H1 (cell line): ENCODE data around the gene RETREG1. TPM values are rescaled to one million over a fixed set of nuclear protein-coding genes. Genes with fewer than 3 reads are reported as not detected.

Experiments
- E2F6 ChIP-seq: IDR thresholded peaks from 2 replicates; pipeline ENCODE4 v1.6.1; 2012; ENCODE audit warnings: inconsistent platforms
- EGR1 ChIP-seq: IDR thresholded peaks from 2 replicates; pipeline ENCODE4 v1.6.1; 2011; ENCODE audit warnings: low read depth, low read length, borderline replicate concordance
- PHF8 ChIP-seq: fragments of 200-600 bp; sonication (generic); conservative IDR thresholded peaks from 2 replicates; pipeline ENCODE4 v1.7.1; 2012; ENCODE audit warnings: low read depth, mild to moderate bottlenecking, inconsistent platforms, low read length, moderate library complexity
- POLR2AphosphoS5 ChIP-seq: IDR thresholded peaks from 2 replicates; pipeline ENCODE4 v1.6.1; 2011; ENCODE audit warnings: low read depth, low read length
- SIN3A ChIP-seq, 2 experiments: IDR thresholded peaks in 1 of 2; conservative IDR thresholded peaks in 1 of 2; 2 replicates each; pipeline ENCODE4 v1.6.1; 2011 to 2012; ENCODE audit warnings: low read length in 2 of 2, improper control_type of control experiment in 1 of 2, low read depth in 1 of 2, mild to moderate bottlenecking in 1 of 2
- SIRT6 ChIP-seq: IDR thresholded peaks from one replicate; pipeline ENCODE4 v1.7.1; 2012; ENCODE audit warnings: low read length, inconsistent platforms
- polyA plus RNA-seq, 7 experiments: library from polyadenylated mRNA; depleted of rRNA in 3 of 7; stranded (reverse) in 5 of 7; unstranded in 2 of 7; fragments of >200 nt in 5 of 7; fragments of 200-250 nt in 2 of 7; gene quantifications; 1 replicate in 5 of 7; 2 replicates in 1 of 7; 4 replicates in 1 of 7; pipeline versions ENCODE4 v1.2.1 to v1.2.3, GENCODE V29; 2011 to 2013; ENCODE audit warnings: missing spikeins in 2 of 7, mixed read lengths in 2 of 7
- total RNA-seq: library from RNA; stranded (reverse); fragmentation: NEBNext Ultra II Directional; extraction: Animal tissue kit (Norgen Biotek cat#: 25700); gene quantifications from 2 replicates; pipeline ENCODE4 v1.2.1, GENCODE V29; 2021
- TF ChIP-seq, protein P1 (sequence below): fragments of 300-600 bp; sonication (generic); IDR thresholded peaks from 2 replicates; pipeline ENCODE4 v1.7.1; 2012; ENCODE audit warnings: low read length, moderate library complexity, mild to moderate bottlenecking, inconsistent platforms; ENCODE audit not compliant: insufficient replicate concordance

RETREG1 gene
- total and polyA plus RNA-seq, 2 of the 8 experiments (the other 6 are each of a cell fraction or from before 2014, with no cell fraction given): 0.62 to 1.9 TPM

- TF ChIP-seq, protein P1, sequence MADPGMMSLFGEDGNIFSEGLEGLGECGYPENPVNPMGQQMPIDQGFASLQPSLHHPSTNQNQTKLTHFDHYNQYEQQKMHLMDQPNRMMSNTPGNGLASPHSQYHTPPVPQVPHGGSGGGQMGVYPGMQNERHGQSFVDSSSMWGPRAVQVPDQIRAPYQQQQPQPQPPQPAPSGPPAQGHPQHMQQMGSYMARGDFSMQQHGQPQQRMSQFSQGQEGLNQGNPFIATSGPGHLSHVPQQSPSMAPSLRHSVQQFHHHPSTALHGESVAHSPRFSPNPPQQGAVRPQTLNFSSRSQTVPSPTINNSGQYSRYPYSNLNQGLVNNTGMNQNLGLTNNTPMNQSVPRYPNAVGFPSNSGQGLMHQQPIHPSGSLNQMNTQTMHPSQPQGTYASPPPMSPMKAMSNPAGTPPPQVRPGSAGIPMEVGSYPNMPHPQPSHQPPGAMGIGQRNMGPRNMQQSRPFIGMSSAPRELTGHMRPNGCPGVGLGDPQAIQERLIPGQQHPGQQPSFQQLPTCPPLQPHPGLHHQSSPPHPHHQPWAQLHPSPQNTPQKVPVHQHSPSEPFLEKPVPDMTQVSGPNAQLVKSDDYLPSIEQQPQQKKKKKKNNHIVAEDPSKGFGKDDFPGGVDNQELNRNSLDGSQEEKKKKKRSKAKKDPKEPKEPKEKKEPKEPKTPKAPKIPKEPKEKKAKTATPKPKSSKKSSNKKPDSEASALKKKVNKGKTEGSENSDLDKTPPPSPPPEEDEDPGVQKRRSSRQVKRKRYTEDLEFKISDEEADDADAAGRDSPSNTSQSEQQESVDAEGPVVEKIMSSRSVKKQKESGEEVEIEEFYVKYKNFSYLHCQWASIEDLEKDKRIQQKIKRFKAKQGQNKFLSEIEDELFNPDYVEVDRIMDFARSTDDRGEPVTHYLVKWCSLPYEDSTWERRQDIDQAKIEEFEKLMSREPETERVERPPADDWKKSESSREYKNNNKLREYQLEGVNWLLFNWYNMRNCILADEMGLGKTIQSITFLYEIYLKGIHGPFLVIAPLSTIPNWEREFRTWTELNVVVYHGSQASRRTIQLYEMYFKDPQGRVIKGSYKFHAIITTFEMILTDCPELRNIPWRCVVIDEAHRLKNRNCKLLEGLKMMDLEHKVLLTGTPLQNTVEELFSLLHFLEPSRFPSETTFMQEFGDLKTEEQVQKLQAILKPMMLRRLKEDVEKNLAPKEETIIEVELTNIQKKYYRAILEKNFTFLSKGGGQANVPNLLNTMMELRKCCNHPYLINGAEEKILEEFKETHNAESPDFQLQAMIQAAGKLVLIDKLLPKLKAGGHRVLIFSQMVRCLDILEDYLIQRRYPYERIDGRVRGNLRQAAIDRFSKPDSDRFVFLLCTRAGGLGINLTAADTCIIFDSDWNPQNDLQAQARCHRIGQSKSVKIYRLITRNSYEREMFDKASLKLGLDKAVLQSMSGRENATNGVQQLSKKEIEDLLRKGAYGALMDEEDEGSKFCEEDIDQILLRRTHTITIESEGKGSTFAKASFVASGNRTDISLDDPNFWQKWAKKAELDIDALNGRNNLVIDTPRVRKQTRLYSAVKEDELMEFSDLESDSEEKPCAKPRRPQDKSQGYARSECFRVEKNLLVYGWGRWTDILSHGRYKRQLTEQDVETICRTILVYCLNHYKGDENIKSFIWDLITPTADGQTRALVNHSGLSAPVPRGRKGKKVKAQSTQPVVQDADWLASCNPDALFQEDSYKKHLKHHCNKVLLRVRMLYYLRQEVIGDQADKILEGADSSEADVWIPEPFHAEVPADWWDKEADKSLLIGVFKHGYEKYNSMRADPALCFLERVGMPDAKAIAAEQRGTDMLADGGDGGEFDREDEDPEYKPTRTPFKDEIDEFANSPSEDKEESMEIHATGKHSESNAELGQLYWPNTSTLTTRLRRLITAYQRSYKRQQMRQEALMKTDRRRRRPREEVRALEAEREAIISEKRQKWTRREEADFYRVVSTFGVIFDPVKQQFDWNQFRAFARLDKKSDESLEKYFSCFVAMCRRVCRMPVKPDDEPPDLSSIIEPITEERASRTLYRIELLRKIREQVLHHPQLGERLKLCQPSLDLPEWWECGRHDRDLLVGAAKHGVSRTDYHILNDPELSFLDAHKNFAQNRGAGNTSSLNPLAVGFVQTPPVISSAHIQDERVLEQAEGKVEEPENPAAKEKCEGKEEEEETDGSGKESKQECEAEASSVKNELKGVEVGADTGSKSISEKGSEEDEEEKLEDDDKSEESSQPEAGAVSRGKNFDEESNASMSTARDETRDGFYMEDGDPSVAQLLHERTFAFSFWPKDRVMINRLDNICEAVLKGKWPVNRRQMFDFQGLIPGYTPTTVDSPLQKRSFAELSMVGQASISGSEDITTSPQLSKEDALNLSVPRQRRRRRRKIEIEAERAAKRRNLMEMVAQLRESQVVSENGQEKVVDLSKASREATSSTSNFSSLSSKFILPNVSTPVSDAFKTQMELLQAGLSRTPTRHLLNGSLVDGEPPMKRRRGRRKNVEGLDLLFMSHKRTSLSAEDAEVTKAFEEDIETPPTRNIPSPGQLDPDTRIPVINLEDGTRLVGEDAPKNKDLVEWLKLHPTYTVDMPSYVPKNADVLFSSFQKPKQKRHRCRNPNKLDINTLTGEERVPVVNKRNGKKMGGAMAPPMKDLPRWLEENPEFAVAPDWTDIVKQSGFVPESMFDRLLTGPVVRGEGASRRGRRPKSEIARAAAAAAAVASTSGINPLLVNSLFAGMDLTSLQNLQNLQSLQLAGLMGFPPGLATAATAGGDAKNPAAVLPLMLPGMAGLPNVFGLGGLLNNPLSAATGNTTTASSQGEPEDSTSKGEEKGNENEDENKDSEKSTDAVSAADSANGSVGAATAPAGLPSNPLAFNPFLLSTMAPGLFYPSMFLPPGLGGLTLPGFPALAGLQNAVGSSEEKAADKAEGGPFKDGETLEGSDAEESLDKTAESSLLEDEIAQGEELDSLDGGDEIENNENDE: no peak
- TF ChIP-seq EGR1 (no peak), SIRT6 (no peak), PHF8 (no peak), E2F6 (no peak), POLR2AphosphoS5 (no peak), SIN3A (conservative IDR thresholded peaks at IDR 0.05 in 1 of 2, IDR thresholded peaks at IDR 0.05 in 1 of 2; ENCODE audit: low read depth in 1 of 2, low read length in 2 of 2) (no peak)
Observed at GRCh38 chr5:16457451-16457850, 159.3 kb downstream of the RETREG1 start (continued).
